ENCODE results near the gene SLC35C1. TPM values are rescaled to one million over a fixed set of nuclear protein-coding genes. Genes with fewer than 3 reads are reported as not detected.
A peak's percentile ranks its signal among the peaks of the same experiment; 100 is the strongest.

Gene SLC35C1
- total and polyA plus RNA-seq, 2 of the 13 experiments (the other 11 are each of a cell fraction or from before 2014, with no cell fraction given): 2.9 to 7.0 TPM

DNA sequence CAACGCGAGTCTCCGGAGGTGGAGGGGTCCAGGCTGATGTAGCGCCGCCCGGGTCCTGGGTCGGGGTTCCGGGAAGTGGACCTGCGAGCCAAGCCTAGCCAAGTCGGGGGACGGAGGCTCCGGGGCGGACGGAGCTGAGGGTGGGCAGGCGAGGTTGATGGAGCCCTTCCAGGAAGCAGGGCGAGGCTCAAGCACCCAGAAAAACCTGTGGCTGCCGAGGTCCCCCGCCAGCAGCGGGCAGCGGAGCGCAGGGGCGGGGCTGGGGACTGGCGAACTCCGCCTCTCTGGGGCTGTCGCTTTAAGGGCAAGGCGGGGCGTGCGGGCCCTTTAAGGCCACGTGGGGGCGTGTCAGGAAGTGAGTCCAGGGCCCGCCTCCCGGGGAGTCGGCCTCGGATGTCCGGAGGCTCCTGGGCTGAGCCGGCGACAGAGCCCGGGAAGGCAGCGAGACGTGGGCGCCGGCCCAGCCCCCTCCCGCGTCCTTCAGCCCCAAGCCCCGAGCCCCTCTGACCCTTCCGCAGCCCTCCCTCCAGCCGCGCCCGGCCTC, at the start of gene SLC35C1 (continued):
- TF ChIP-seq ZFP36 (IDR thresholded peaks at IDR 0.05; ENCODE audit: borderline replicate concordance, low read depth, low read length, partially characterized antibody) (no peak), KLF16 (CRISPR knock-in tag; IDR thresholded peaks at IDR 0.05) (0 out of 4 replicates have a peak, but pooled peaks of 1 of the 2 experiments have one; percentile 39), ZNF263 (CRISPR knock-in tag; IDR thresholded peaks at IDR 0.05) (no peak), ZNF367 (CRISPR knock-in tag; IDR thresholded peaks at IDR 0.05; ENCODE audit: borderline replicate concordance) (no peak; the same call in 1 of the 2 replicates), SRSF4 (IDR thresholded peaks at IDR 0.05; ENCODE audit: low read depth, low read length, poor library complexity, severe bottlenecking) (no peak), NR2F1 (CRISPR knock-in tag; IDR thresholded peaks at IDR 0.05) (no peak; a peak in 1 of 4 replicates), TRAFD1 (CRISPR knock-in tag; IDR thresholded peaks at IDR 0.05; ENCODE audit: borderline replicate concordance) (no peak), PITX1 (CRISPR knock-in tag; IDR thresholded peaks at IDR 0.05) (peak; percentile 37; the same call in 1 of the 2 replicates), NR2F2 (IDR thresholded peaks at IDR 0.05; ENCODE audit: borderline replicate concordance, low read depth) (no peak), ZNF713 (CRISPR knock-in tag; IDR thresholded peaks at IDR 0.05) (no peak), ZFP36L1 (CRISPR knock-in tag; IDR thresholded peaks at IDR 0.05) (no peak), JUNB (CRISPR knock-in tag; IDR thresholded peaks at IDR 0.05; ENCODE audit: borderline replicate concordance) (no peak), MEF2D (CRISPR knock-in tag; IDR thresholded peaks at IDR 0.05) (no peak), HOXA9 (CRISPR knock-in tag; IDR thresholded peaks at IDR 0.05; ENCODE audit: borderline replicate concordance) (no peak), ASH2L (IDR thresholded peaks at IDR 0.05; ENCODE audit: insufficient read length, low read depth, low read length) (peak; percentile 40), ZNF782 (CRISPR knock-in tag; IDR thresholded peaks at IDR 0.05; ENCODE audit: borderline replicate concordance) (peak; percentile 91; the same call in 1 of the 2 replicates), SNRNP70 (IDR thresholded peaks at IDR 0.05; ENCODE audit: low read depth, low read length) (no peak), TFDP1 (CRISPR knock-in tag; IDR thresholded peaks at IDR 0.05; ENCODE audit: borderline replicate concordance) (no peak), ZNF766 (CRISPR knock-in tag; IDR thresholded peaks at IDR 0.05; ENCODE audit: borderline replicate concordance) (0 out of 2 replicates have a peak, but pooled peaks have one; percentile 47), THYN1 (CRISPR knock-in tag; IDR thresholded peaks at IDR 0.05; ENCODE audit: borderline replicate concordance, low read depth) (no peak), ZNF607 (CRISPR knock-in tag; IDR thresholded peaks at IDR 0.05; ENCODE audit: borderline replicate concordance) (0 out of 2 replicates have a peak, but pooled peaks have one; percentile 55), PRMT3 (CRISPR knock-in tag; IDR thresholded peaks at IDR 0.05; ENCODE audit: borderline replicate concordance, low read depth) (no peak), SP5 (CRISPR knock-in tag; IDR thresholded peaks at IDR 0.05; ENCODE audit: borderline replicate concordance, low read depth) (peak; percentile 82), ZC3H13 (CRISPR knock-in tag; IDR thresholded peaks at IDR 0.05) (no peak)
- TF ChIP-seq, protein P1, sequence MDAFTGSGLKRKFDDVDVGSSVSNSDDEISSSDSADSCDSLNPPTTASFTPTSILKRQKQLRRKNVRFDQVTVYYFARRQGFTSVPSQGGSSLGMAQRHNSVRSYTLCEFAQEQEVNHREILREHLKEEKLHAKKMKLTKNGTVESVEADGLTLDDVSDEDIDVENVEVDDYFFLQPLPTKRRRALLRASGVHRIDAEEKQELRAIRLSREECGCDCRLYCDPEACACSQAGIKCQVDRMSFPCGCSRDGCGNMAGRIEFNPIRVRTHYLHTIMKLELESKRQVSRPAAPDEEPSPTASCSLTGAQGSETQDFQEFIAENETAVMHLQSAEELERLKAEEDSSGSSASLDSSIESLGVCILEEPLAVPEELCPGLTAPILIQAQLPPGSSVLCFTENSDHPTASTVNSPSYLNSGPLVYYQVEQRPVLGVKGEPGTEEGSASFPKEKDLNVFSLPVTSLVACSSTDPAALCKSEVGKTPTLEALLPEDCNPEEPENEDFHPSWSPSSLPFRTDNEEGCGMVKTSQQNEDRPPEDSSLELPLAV (CRISPR knock-in tag; conservative IDR thresholded peaks at IDR 0.05; ENCODE audit: low read depth): no peak

All from HepG2 (cell line).